Raji (cell line): ENCODE data around the gene GLYATL3.

Experiments used
- POLR2A ChIP-seq: IDR thresholded peaks from 2 replicates; pipeline ENCODE4 v1.6.1; 2011; ENCODE audit warnings: low read depth, low read length, control low read depth; ENCODE audit not compliant: insufficient read depth

Gene GLYATL3

GRCh38 chr6:49551866-49552129 lies 52.1 kb downstream of the GLYATL3 start:
- no peak for TF ChIP-seq POLR2A

DNA sequence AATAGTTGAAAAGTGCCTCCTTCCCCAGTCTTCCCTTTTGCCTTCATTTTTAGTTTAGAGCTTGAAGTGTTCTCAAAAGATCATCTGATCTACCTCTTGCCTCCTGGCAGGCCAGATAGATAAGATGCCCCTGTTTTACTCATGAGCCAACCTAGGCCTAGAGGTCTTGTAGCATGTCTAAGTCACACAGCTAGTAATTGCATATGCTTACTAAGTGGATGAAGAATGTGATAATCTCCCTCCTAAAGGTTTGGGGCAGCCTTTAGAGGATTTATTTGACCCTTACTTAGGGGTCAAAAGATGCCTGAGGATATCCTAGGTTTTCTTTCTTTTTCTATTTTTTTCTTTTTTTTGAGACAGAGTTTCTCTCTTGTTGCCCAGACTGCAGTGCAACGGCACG lies 52.9 kb downstream of the GLYATL3 start:
- no peak for TF ChIP-seq POLR2A

- no peak for TF ChIP-seq POLR2A
Observed at GRCh38 chr6:49553384-49553783, 53.7 kb downstream of the GLYATL3 start.

DNA sequence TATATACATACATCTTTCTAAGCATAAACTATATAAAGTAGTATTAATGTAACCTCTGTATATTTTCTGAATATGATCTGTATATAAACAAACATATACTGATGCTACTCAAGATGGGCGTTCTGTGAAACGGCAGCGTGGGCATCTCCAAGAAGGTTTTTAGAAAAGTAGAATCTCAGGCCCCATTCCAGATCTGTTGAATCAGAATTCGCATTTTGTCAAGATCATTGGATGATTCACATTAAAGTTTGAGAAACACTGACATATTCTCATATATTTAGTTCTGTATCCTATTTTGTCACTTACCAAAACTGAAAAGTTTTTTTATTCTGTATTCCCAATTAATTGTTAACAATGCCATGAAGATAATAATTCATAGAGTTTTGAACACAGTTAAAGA lies 56.2 kb downstream of the GLYATL3 start:
- no peak for TF ChIP-seq POLR2A

DNA sequence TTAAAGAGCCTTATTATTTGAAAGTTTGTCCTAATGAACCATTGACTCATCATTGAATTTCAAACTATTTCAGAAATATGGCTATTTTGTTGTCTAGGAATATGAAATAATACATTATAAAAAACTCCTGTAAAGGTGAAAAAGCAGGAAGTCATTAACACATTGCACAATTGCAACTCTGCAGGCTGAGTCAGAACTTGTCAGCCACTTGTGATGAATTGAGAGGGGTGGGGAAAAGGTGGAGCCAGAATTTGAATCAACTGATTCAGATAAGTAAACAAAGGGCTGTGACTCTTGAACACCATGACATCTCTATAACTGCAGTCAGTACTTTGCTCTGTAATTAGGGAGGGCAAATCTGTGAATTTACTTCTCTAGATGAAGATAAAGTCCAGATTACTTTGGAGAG lies 56.7 kb downstream of the GLYATL3 start:
- no peak for TF ChIP-seq POLR2A

- TF ChIP-seq POLR2A, result no peak
Observed at GRCh38 chr6:49557177-49557576, 57.5 kb downstream of the GLYATL3 start.

- no peak for TF ChIP-seq POLR2A
Observed at GRCh38 chr6:49558238-49558637, 58.5 kb downstream of the GLYATL3 start.

DNA sequence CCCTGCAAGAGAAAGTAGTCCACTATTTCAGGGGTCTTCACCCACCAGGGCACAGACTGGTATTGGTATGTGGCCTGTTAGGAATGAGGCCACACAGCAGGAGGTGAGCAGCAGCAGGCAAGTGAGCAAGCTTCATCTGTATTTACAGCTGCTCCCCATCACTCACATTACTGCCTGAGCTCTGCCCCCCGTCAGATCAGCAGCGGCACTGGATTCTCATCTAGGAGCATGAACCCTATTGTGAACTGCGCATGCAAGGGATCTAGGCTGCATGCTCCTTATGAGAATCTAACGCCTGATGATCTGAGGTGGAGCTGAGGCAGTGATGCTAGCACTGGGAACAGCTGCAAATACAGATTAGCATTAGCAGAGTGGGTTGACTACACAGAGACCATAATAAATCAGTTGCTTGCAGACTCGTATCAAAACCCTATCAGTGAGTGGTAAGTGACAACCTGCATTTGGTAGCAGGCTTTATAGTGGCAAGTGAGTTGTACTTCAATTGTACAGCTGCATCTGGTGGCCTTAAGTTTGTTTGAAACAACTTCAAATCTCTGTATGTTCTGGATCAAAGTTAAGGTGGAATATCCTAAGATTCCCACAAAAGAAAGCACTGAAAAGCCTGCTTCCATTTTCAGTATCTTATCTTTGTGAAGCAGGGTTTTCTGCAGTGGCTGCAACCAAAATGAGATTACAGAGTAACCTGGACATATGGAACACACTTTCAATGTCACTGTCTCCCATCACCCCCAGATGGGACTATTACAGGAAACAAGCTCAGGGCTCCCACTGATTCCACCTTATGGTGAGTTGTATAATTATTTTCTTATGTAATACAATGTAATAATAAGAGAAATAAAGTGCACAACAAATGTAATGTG lies 63.5 kb downstream of the GLYATL3 start:
- no peak for TF ChIP-seq POLR2A

DNA sequence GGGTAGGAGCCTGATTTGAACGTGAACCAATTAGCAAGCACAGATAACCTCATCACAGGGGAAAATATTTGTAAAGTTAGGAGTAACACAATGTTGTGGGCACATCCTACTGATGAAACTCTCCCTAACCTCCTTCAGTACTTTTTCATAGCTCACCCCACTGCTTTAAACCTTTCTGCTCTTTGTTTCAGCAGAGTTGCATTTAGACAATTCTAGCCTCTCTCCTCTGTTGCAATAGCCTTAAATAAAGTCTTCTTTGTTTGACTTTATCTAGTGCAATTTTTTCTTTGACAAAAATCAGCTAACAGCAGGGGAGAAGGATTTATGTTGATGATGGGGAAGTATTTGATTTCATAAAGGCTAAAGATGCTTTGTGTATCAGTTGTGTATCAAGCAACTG lies 64.8 kb downstream of the GLYATL3 start:
- no peak for TF ChIP-seq POLR2A

DNA sequence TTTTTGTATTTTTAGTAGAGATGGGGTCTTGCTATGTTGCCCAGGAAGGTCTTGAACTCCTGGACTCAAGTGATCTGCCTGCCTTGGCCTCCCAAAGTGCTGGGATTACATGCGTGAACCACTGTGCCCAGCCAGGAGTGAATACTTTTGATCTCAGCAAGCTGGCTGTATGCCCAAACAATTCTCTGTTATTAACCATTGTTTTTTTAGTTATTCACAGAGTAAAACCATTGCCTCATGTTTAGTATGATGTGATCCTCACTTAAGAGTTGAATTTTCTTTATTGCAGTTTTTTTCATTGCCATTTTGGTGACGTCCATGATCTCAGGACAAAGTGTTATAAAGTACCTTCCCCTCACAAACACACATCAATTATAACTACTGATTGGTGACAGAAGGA lies 65.5 kb downstream of the GLYATL3 start:
- TF ChIP-seq POLR2A, result no peak

DNA sequence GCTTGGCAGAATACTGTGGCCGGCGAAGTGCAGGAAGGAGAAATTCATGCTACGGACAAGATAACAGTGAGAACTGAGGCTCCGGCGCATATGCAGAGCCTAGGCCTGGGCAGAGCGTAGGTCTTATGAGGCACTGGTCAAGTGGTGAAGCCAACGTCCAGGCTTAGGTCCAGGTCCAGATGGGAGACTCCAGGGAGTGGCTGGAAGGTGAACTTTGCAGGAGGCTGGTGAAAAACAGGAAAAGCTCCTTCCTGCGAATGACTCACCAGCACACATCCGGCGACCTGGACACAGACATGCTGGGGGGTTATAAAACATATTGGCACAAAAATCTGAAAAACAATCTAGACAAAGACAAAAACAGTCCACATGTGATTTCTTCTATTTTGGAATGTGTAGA lies 66.1 kb downstream of the GLYATL3 start:
- TF ChIP-seq POLR2A, result no peak

- no peak for TF ChIP-seq POLR2A
Observed at GRCh38 chr6:49570474-49571079, 70.9 kb downstream of the GLYATL3 start.

DNA sequence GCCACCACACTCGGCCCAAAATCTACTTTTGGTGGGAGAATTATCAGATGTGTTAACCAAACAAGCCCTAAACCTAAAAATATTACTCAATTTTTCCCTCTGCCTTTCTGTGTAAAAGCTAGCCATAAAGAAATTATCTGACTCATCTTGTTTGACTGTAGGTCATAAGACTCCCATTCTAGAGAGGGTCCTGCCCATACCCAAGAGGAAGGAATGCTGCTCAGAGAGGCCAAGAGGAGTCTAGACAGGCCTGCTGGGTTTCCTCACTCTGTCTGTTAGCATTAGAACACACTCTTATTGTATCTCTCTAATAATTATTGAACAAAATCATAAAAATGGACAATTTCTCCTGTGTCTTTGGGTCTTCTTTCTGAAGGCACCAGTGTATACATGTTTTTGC lies 76.9 kb downstream of the GLYATL3 start:
- TF ChIP-seq POLR2A, result no peak
